Heart left ventricle (tissue), 13 donors: ENCODE measurements around the gene MX2.

Experiments
- POLR2A ChIP-seq, 2 donors: fragments of 450-650 bp; IDR thresholded peaks; one replicate each; pipeline ENCODE4 v1.6.1; 2017; ENCODE audit warnings: antibody characterized with exemption in 2 of 2, mild to moderate bottlenecking in 2 of 2, moderate library complexity in 2 of 2
- TF ChIP-seq, protein P1 (sequence below), 12 donors: fragments of 200-600 bp; sonication (generic) in 4 of 12; IDR thresholded peaks; one replicate each; pipeline versions ENCODE4 v1.5.0 to v1.8.0; 2018 to 2022; ENCODE audit warnings: antibody characterized with exemption in 12 of 12, mild to moderate bottlenecking in 5 of 12
- donor health status: ischemic (EF 13 %, LVEDD 7.1; RV severe dilation, severe dysfunction).
- donor health status: DM: no; HTN: yes; CAD: no.
- donor health status: DM: no; HTN: no; CAD: no.
- donor health status: ischemic (EF 25% LVEDD 6.9; RV normal size, moderate dysfunction).
- donor health status: ischemic (EF 25% LVEDD 5.7; RV mildly dilated, moderate dysfunction).
- donor health status: ischemic (EF 35%, LVEDD 5.7; RV mildly dilated, moderate dysfunction).
- donor health status: nonischemic (EF 11% LVEDD 7.7; RV severe dilation, severe dysfunction).
- donor health status: DM: yes; HTN: yes; CAD: no.
- donor health status: PGD.
- donor health status: ischemic (EF 29% LVEDD 5.4; RV normal size, mild dysfunction).
- donor health status: nonischemic (EF 23%, LVEDD 6.1; RV moderate dilation, normal function).

DNA sequence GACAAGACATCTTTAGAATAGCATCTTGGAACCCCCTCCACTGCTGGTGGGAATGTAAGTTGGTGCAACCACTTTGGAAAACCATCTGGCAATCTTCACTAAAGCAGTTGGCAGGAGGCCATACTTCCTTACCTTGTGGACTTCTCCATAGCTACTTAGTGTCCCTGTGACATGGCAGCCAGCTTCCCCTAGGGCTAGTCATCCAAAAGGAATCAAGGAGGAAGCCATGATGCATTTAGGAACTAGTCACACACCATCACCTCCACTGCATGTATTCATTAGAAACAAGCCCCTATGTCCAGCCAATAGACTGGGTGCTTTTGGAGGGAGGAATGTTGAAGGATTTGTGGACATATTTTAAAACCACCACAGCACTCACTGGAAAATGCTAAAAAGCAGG is 19.9 kb downstream of the MX2 start:
- TF ChIP-seq, protein P1, sequence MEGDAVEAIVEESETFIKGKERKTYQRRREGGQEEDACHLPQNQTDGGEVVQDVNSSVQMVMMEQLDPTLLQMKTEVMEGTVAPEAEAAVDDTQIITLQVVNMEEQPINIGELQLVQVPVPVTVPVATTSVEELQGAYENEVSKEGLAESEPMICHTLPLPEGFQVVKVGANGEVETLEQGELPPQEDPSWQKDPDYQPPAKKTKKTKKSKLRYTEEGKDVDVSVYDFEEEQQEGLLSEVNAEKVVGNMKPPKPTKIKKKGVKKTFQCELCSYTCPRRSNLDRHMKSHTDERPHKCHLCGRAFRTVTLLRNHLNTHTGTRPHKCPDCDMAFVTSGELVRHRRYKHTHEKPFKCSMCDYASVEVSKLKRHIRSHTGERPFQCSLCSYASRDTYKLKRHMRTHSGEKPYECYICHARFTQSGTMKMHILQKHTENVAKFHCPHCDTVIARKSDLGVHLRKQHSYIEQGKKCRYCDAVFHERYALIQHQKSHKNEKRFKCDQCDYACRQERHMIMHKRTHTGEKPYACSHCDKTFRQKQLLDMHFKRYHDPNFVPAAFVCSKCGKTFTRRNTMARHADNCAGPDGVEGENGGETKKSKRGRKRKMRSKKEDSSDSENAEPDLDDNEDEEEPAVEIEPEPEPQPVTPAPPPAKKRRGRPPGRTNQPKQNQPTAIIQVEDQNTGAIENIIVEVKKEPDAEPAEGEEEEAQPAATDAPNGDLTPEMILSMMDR (IDR thresholded peaks at IDR 0.05): no peak
- no peak for TF ChIP-seq POLR2A (IDR thresholded peaks at IDR 0.05)
